ENCODE results near the gene KLF18. TPM values are rescaled to one million over a fixed set of nuclear protein-coding genes. Genes with fewer than 3 reads are reported as not detected.
"Not testable (repeated sequence)": the region's sequence is repeated elsewhere in the genome, so short reads cannot be mapped to it uniquely, and the experiment has no call there.

KLF18 gene
- total RNA-seq, 1 donor from 2014 or later = not detected

DNA sequence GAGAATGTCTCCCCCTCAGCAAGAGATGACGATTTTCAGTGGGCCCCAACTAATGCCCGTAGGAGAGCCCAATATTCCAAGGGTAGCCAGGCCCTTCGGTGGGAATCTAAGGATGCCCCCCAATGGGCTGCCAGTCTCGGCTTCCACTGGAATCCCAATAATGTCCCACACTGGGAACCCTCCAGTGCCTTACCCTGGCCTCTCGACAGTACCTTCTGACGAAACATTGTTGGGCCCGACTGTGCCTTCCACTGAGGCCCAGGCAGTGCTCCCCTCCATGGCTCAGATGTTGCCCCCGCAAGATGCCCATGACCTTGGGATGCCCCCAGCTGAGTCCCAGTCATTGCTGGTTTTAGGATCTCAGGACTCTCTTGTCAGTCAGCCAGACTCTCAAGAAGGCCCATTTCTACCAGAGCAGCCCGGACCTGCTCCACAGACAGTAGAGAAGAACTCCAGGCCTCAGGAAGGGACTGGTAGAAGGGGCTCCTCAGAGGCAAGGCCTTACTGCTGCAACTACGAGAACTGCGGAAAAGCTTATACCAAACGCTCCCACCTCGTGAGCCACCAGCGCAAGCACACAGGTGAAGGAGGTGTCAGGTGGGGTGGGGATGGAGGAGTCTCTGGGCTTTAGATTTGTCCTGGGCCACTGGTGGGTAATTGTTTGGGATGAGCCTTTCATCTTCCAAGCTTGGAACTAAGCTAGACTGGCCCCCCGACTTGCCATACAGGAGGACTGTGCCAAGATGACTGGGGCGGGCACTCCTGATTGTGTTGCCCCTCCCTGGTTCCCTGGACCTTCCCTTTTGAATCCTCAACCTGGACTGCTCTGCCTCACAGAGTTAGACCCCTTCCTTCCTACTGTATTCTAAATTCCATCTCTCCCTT is 11.6 kb downstream of the KLF18 start:
- H3K4me1 ChIP-seq = no peaks in the 10 kb centered on the region
- intact Hi-C loops (cut with DNase I) = no loop called here
- H3K27ac ChIP-seq = no peak overlapping the region
- H3K27me3 ChIP-seq = no peaks in the 10 kb centered on the region
- no peaks in the 10 kb centered on the region for H3K9me3 ChIP-seq
- no peak for DNase-seq (ENCODE audit: extremely low spot score in 2 of 2)
- TF ChIP-seq, protein P1, sequence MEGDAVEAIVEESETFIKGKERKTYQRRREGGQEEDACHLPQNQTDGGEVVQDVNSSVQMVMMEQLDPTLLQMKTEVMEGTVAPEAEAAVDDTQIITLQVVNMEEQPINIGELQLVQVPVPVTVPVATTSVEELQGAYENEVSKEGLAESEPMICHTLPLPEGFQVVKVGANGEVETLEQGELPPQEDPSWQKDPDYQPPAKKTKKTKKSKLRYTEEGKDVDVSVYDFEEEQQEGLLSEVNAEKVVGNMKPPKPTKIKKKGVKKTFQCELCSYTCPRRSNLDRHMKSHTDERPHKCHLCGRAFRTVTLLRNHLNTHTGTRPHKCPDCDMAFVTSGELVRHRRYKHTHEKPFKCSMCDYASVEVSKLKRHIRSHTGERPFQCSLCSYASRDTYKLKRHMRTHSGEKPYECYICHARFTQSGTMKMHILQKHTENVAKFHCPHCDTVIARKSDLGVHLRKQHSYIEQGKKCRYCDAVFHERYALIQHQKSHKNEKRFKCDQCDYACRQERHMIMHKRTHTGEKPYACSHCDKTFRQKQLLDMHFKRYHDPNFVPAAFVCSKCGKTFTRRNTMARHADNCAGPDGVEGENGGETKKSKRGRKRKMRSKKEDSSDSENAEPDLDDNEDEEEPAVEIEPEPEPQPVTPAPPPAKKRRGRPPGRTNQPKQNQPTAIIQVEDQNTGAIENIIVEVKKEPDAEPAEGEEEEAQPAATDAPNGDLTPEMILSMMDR (IDR thresholded peaks at IDR 0.05) = no peak
- no peak for TF ChIP-seq POLR2A (IDR thresholded peaks at IDR 0.05)
- TF ChIP-seq POLR2AphosphoS5 (IDR thresholded peaks at IDR 0.05; ENCODE audit: insufficient read depth in 1 of 2, low read depth in 1 of 2) = no peak
- no peak overlapping the region for H3K4me3 ChIP-seq
- H3K36me3 ChIP-seq = no peaks in the 10 kb centered on the region

DNA sequence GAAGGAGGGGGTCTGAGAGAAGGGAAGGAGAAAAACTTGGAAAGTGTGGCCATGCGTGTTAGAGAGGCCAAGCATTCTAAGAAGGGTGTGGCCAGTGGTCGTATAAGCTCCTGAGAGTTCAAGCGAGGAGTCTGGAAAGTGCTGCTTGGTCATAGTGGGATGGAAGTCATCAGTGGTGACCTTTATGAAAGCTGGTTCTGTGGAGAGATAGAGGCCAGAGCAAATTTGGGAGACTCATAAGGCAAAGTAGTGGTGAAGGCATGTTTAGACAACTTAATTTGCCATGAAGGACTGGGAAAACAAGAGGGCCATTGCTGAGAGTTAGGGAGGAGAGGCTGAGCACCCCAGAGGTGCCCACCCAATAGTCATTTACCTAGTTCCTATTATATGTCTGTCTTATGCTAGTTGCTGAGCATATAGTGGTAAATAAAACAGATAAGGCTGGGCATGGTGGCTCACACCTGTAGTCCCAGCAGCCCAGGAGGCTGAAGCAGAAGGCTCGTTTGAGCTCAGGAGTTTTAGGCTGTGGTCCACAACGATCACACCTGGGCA is 21.0 kb downstream of the KLF18 start:
- Histone ChIP-seq H3K4me3 (no peak overlapping the region), H3K4me1 (no peaks in the 10 kb centered on the region), H3K36me3 (no peaks in the 10 kb centered on the region), H3K9me3 (no peaks in the 10 kb centered on the region), H3K27ac (no peak overlapping the region), H3K27me3 (no peaks in the 10 kb centered on the region)
- DNase-seq (ENCODE audit: extremely low spot score in 2 of 2) = no peak
- no peak for TF ChIP-seq POLR2AphosphoS5 (IDR thresholded peaks at IDR 0.05; ENCODE audit: insufficient read depth in 1 of 2, low read depth in 1 of 2)
- TF ChIP-seq, protein P1 (IDR thresholded peaks at IDR 0.05) = no peak
- no peak for TF ChIP-seq POLR2A (IDR thresholded peaks at IDR 0.05)
- intact Hi-C loops (cut with DNase I) = no loop called here

DNA sequence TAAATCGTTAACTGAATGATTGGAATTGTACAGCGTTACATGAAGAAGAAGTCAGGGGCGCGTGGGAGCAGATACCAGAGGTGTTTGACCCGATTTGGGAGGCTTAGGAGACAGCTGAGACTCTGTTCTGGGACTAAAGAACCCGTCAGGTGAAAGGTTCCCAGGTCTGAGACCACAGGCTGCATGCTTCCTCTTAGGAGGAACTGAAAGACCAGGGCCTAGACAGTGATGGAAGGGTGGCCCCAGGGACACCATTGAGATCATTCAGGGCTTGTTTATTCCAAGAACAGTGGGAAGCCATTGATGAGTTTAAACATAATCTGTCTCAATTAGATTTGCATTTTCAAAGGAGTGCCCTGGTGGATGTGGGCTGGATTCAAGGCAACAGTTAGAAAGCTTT is 21.9 kb downstream of the KLF18 start:
- TF ChIP-seq POLR2A (IDR thresholded peaks at IDR 0.05) = no peak
- TF ChIP-seq, protein P1 (IDR thresholded peaks at IDR 0.05) = no peak
- no peak for TF ChIP-seq POLR2AphosphoS5 (IDR thresholded peaks at IDR 0.05; ENCODE audit: insufficient read depth in 1 of 2, low read depth in 1 of 2)
- Histone ChIP-seq H3K4me3 (no peak overlapping the region), H3K9me3 (no peaks in the 10 kb centered on the region), H3K36me3 (no peaks in the 10 kb centered on the region), H3K27me3 (no peaks in the 10 kb centered on the region), H3K4me1 (no peaks in the 10 kb centered on the region), H3K27ac (no peak overlapping the region)
- DNase-seq (ENCODE audit: extremely low spot score in 2 of 2) = no peak
- intact Hi-C loops (cut with DNase I) = no loop called here

DNA sequence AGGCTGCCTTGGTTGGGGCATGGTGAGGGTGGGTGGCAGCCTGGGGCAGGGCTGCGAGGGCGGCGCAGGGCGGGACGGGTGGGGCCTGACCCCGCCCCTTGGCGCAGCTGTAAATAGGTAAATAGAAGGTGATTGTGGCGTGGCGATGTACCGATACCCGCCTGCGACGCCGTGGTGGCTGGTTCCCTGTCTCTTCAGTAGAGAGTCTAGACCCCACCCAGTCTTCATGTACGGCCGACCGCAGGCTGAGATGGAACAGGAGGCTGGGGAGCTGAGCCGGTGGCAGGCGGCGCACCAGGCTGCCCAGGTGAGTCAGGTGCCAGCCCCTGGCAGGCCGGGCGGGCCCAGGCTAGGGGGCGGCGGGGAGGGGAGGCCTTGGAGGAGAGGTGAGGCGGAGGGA is 22.7 kb downstream of the KLF18 start, which contains the start of gene KLF17:
Gene KLF17, plus strand, starts transcription at position 140 of the 400 bp plus-strand sequence. Its CDS starts 87 bp downstream, at position 227.
- no peak for TF ChIP-seq POLR2A (IDR thresholded peaks at IDR 0.05)
- TF ChIP-seq, protein P1 (IDR thresholded peaks at IDR 0.05) = no peak
- no peak for TF ChIP-seq POLR2AphosphoS5 (IDR thresholded peaks at IDR 0.05; ENCODE audit: insufficient read depth in 1 of 2, low read depth in 1 of 2)
- Histone ChIP-seq H3K36me3 (no peaks in the 10 kb centered on the region), H3K27me3 (no peaks in the 10 kb centered on the region), H3K27ac (no peak within 1 kb of the TSS), H3K9me3 (no peaks in the 10 kb centered on the region), H3K4me1 (no peaks in the 10 kb centered on the region), H3K4me3 (no peak within 1 kb of the TSS)
- no peak for DNase-seq (ENCODE audit: extremely low spot score in 2 of 2)
- intact Hi-C loops (cut with DNase I) = no loop called here

DNA sequence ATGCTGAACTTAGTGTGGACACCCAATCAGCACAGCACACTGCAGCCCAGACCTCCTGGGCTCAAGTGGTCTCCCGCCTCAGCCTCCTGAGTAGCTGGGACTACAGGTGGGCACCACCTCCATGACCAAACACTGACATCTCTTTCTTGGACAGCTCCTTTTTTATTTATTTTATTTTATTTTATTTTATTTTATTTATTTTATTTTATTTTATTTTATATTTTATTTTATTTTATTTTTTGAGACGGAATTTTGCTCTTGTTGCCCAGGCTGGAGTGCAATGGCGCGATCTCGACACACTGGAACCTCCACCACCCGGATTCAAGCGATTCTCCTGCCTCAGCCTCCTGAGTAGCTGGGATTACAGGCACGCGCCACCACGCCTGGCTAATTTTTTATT is 24.2 kb downstream of the KLF18 start:
- H3K27me3 ChIP-seq; H3K4me1 ChIP-seq; H3K9me3 ChIP-seq; H3K27ac ChIP-seq; DNase-seq (ENCODE audit: extremely low spot score in 2 of 2); H3K4me3 ChIP-seq; H3K36me3 ChIP-seq; intact Hi-C loops (cut with DNase I): not testable (repeated sequence)

Measured in vagina (tissue), 2 donors.